ENCODE data around the gene SERINC5.

GRCh38 chr5:80125962-80126480 lies 129.8 kb downstream of the SERINC5 start:
- TF ChIP-seq CTCF (IDR thresholded peaks at IDR 0.05), result no peak
- no peak for TF ChIP-seq ZFX (IDR thresholded peaks at IDR 0.05; ENCODE audit: borderline replicate concordance)
